Right ventricle myocardium inferior (tissue), 1 donor: ENCODE measurements around the gene AVPR2. TPM values are rescaled to one million over a fixed set of nuclear protein-coding genes. Genes with fewer than 3 reads are reported as not detected.

Experiments used
- ATAC-seq: fragments of 200-7000 bp; cut with Tn5 transposase; one replicate; pipeline ENCODE4 v1.9.1; 2020; ENCODE audit warnings: mild to moderate bottlenecking, moderate library complexity
- DNase-seq: peaks from one replicate; pipeline ENCODE4 v3.0.0; 2021; ENCODE audit errors: missing footprints
- intact Hi-C: fragments of 100-400 bp; cut with DNase I; formaldehyde crosslinking; loops from one replicate; pipeline ENCODE4 v1.11.0; 2022
- long read RNA-seq: library from polyadenylated mRNA; unstranded; transcript quantifications from one replicate; pipeline ENCODE4 v2.0.0, GENCODE V29; 2021
- total RNA-seq: library from RNA; stranded (reverse); fragmentation: NEBNext Ultra II Directional; extraction: Animal tissue kit (Norgen Biotek cat#: 25700); gene quantifications from one replicate; pipeline ENCODE4 v1.2.1, GENCODE V29; 2021
- donor health status: DM: no; HTN: yes; CAD: no; lungs with severe emphysema.

Gene AVPR2
- total RNA-seq = 3.2 TPM
- long read RNA-seq, partial matches to known transcripts = 1 of 4 reads
- long read RNA-seq, other reads (novel, unspliced or antisense) = 0 of 4 reads

DNA sequence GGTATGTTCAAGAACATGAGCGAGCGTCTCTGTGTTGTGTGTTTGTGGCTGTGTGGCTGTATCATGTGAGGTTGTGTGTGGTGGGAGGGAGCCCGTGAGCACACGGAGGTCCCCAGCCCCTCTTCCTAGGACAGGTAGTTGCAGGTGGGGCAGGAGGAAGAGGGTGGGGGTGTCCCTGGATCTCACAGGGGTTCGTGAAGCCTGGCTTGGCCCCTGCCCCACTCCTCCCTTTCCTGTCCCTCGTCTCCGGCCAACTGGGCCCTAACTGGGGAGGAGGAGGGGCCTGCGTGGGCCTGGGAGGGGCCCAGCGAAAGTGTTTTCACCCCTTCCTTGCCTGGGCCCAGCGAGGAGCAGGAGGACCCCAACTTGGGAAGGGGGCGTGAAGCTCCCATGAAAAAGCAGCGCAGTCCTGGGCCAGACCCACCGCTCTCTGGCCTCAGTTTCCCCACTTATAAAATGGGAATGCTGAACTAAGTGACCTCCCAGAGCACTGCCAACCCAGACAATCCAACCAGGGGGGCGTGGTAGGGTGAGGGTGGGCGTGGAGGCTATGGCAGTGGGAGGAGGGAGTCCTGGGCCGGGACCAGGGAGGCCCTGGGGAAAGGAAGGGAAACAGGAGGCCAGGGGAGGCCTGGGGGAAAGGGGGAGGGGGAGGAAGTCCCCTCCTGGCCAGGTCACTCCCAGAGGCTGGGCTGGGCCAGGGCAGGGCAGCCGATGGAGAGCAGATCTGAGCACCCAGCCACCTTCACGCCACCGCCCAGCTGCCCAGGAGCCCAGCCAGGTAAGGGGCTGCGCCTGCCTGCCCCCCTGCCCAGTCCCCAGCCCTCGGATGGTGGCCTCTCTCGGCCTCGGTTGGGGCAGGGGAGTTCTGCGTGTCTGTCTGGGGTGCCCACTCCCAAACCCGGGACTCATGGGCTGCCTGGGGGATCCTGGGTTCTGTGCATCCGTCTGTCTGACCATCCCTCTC is at the start of gene AVPR2:
AVPR2 (plus strand) TSS at position 683 of the 967 bp plus-strand sequence. CDS start 473 bp downstream, outside the sequence.
- no peak for DNase-seq
- ATAC-seq = no peak

GRCh38 chrX:153854702-153855101 is 49.8 kb upstream of the AVPR2 start:
- intact Hi-C loops = no loop called here
- DNase-seq (no peak), ATAC-seq (no peak)

More for the DNA sequence above, at the start of gene AVPR2:
- intact Hi-C loops = no loop called here

GRCh38 chrX:153857348-153857903 is 47.0 kb upstream of the AVPR2 start:
- intact Hi-C loops = no loop called here
- DNase-seq = no peak
- ATAC-seq = no peak

- intact Hi-C loops = no loop called here
- DNase-seq = no peak
- ATAC-seq = no peak
Observed at GRCh38 chrX:153861151-153861550, 43.3 kb upstream of the AVPR2 start.

DNA sequence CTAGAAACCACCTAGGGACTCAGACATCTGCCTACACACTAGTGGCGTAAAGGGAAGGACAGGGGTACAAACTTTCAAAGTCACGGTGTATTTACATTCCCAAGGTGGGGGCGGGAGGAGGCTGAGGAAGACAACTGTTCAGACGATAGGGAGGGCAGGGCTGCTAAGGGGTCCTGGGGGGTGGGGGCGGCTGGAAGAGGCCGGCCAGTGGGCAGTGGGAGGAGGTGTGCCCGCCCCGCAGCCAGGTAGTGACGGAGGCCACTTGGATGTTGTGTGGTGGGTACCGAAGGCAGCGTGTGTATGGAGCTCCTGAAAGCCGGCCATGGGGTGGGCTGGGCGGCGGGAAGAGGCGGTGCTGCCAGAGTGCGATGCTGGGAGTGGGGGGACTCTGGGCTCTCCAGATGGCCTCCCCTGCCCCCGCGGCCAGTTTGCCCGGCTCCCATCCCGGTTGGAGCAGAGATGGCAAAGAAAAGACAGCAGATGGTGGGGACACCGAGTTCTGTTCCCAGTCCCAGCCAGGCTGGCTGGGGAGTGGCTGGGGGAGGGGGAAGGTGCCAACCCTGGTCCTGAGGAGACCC is 42.7 kb upstream of the AVPR2 start:
- DNase-seq = no peak
- no peak for ATAC-seq
- intact Hi-C loops = no loop called here

DNA sequence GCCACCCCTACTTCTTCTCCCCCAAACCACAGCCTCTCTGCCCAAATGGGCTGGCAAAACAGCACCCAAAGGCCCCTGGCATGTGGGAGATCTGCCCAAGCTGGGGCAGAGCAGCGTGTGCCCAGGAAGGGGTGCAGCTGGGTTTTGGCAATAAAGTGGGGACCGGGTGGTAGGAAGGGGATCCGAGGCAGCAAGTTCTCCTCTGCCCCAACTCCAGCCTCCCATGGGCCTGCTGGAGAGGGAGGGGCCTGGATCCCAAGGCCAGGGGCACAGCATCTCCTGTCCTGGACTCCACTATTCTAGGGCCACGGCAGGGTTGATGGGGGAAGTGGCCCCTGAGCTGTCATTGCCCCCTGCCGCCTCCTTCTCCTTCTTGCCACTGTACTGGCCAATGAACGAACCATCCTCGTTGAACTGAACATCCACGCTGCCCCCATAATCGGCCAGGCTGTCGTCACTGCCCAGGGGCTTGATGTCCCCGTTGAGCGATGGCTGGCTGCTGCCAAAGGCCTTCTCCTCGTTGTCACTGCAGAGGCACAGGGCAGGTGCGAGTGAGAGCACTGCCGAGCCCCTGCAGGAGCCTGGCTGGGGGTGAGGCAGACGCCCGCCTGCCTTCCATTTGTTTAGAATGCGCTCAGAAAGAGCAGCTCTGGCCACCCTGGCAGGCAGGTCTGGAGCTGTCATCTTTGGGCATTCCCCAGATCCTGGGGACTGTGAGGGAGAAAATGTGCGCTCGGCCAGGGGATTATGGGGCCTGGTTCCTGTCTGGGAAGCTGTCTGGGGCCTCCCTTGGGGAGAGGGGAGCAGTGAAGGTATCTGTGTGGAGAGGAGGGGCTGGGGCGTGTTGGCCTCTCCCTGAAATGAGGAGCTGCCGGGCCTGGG is 41.9 kb upstream of the AVPR2 start:
- intact Hi-C loops = no loop called here
- no peak for ATAC-seq
- DNase-seq = no peak

- no peak for DNase-seq
- no peak for ATAC-seq
- intact Hi-C loops = no loop called here
Observed at GRCh38 chrX:153863251-153863991, 41.1 kb upstream of the AVPR2 start.

DNA sequence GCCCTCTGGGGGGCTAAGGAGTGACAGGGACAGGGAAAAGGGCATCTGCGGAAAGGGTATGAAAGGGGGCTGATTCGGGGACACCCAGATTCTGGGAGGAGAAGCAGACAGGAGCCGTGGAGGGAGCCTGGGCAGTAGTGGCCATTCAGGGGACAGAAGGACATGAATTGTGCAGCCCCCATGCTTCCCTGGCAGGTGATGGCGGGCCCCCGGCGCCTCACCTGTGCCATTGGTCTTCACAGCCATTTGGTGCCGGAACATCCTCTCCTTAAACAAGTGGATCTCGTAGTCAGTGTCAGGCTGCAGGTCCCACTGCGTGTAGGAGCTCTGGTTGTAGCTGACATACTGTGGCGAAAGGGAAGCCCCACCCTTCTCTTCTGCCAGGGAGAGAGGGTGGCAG is 40.4 kb upstream of the AVPR2 start:
- DNase-seq = no peak
- ATAC-seq = no peak

DNA sequence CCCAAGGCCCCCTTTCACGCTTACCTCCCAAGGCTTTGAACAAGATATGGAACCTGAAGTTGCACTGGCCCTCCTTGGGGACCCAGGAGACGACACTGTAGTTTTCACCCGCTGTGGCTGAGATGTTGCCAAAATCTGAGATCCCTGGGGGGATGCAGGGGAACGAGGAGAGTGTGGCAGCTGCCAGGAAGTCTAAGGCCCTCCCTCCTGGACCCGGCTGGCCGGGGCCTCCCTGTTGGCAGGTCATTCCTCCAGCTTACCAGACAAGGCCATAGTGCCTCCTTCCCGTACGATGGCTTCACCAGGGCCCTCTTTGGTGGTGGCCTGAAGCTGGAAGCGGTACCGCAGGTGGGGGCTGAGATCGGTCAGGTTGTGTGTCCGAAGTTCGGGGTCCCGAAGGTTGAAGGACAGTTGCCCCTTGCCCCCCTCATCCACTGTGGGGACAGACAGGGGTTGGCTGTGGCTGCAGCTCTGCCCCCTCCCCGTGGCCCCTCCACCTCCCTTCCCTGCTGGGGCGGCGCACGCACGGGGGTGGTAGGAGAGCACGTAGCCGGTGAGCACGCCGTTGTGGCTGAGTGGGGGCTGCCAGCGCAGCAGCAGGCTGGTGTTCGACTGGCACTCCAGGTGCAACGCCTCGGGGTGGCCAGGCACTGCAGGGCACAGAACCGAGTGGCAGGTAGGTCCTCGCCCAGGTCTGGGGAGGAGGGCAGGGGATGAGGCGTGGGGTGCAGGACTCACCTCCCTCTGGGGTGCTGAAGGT is 39.7 kb upstream of the AVPR2 start:
- intact Hi-C loops = no loop called here
- DNase-seq (no peak), ATAC-seq (no peak)

More for the DNA sequence above, 40.4 kb upstream of the AVPR2 start:
- intact Hi-C loops = no loop called here

- intact Hi-C loops = no loop called here
- DNase-seq = no peak
- ATAC-seq = no peak
Observed at GRCh38 chrX:153865321-153865580, 39.2 kb upstream of the AVPR2 start.

- no peak for ATAC-seq
Observed at GRCh38 chrX:153865685-153866084, 38.8 kb upstream of the AVPR2 start.

DNA sequence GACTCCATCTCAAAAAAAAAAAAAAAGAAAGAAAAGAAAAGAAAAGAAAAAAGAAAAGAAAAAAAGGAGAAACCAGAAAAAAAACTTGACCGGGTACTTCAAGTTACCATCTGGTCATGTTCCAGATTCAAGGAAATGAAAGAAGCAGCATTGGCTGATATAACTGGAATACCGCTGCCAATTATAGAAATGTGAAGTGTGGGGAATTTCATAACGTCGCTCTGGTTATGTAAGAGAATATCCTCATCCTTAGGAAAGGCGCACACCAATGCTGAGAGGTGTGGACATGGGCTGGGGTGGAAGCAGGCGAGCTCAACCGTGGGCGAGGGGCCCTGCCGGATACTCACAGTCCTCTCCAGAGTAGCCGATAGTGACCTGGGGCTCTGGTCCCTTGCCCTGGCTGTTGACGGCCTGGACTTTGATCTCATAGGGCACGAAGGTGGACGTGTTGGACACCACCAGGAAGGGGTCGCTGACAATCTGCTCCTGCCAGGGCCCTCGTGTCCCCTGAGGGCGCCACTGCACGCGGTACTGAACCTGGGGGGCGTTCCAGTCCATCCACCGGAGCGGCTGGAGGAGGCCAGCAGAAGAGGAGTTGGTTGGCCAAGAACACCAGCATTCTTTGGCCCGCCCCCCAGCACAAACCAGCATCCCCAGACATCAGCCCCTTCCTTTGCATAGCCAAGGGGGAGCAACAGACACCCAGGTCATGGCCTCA is 38.0 kb upstream of the AVPR2 start:
- ATAC-seq (no peak), DNase-seq (no peak)
- intact Hi-C loops = no loop called here

More at GRCh38 chrX:153865685-153866084, 38.8 kb upstream of the AVPR2 start:
- DNase-seq = no peak
- intact Hi-C loops = no loop called here

DNA sequence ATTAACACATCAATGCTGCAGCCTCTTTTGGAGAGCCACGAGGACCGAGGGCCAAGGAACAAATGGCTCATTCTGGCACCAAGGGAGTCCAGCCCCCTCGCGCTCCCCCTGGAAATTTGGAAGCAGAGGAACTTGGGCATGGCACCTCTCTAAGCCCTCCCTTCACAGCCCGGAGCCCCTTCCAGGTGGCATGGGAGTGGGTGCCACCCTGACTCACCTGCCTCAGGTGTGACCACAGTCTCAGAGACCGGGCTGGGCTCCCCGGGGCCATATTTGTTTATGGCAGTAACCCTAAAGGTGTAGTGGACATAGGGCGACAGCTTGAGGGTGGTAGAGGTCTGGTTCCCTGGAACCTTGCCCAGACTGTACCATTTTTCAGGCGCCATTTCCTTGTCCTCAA is 37.3 kb upstream of the AVPR2 start:
- no peak for DNase-seq

DNA sequence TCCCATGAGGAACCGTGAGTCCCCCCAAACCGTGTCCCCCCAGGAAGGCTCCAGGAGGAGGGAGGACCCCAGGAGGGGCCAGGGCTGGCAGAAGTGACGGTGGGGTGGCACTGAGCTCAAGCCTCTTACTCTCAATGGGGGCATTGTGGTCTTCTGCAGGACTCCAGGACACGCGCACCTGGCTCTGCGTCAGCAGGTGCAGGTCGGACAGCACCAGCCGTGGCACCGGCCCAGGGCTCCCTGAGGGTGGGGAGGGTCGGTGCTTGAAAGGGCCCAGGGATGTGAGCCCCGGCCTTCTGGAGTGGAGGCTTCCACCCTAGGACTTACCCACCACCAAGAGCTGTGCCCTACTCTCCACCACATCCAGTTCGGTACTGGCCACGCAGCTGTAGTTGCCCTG is 36.8 kb upstream of the AVPR2 start:
- ATAC-seq (no peak), DNase-seq (no peak)
- intact Hi-C loops = no loop called here

More for the DNA sequence above, 37.3 kb upstream of the AVPR2 start:
- intact Hi-C loops = no loop called here
- no peak for ATAC-seq

DNA sequence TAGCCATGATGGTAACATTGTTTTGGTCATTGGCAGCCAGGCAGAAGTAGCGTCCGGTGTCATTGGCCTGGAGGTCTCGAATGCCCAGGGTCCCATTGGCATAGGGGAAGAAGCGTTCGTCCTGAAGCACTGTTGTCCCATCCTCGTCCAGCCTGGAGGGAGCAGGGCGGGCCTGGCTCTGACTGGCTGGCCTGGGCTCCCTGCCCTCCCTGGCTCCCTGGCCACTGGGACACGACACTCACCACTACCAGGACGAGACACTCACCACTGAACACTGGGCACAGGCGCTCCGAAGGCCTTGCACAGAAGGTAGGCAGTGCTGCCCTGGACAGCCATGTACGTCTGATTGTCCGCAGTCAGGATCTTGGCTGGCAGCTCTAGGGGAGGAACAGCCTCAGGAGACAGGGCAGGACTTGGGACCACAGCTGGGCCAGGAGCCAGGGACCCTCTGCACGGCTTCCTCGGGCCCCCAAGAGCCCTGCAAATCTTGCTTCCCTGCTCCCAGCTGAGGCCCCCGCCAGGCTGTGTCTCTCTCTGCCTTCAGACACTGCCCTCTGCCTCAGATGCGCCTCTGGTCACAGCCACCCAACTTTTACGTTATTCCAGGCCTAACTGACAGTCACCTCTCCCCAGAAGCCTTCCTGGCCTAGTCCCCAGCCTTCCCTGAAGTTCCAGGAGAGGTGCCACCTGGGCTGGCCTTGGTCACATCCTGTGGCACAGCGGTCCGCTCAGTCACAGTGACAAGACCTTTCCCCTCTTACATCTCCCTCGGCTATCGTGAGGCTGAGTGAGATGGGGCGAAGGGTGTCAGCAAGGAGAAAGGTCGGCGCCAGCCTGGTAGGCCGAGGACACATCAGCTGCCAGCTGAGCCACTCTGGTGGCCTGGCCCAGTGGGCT is 35.6 kb upstream of the AVPR2 start:
- intact Hi-C loops = no loop called here
- no peak for DNase-seq
- no peak for ATAC-seq
